Skeletal muscle cell (primary cell): ENCODE measurements around the gene EPB41L5.
A peak's percentile ranks its signal among the peaks of the same experiment; 100 is the strongest.
"Not testable (repeated sequence)": the region's sequence is repeated elsewhere in the genome, so short reads cannot be mapped to it uniquely, and the experiment has no call there.

Experiments used
- DNase-seq: peaks from one replicate; pipeline ENCODE4 v3.0.0-alpha.2; 2010; ENCODE audit warnings: low read depth
- H3K4me3 ChIP-seq: 2 replicates; pipeline ENCODE4 v1.5.1; 2011; ENCODE audit warnings: low read depth, mild to moderate bottlenecking, control low read depth, low read length, moderate library complexity

EPB41L5 gene

DNA sequence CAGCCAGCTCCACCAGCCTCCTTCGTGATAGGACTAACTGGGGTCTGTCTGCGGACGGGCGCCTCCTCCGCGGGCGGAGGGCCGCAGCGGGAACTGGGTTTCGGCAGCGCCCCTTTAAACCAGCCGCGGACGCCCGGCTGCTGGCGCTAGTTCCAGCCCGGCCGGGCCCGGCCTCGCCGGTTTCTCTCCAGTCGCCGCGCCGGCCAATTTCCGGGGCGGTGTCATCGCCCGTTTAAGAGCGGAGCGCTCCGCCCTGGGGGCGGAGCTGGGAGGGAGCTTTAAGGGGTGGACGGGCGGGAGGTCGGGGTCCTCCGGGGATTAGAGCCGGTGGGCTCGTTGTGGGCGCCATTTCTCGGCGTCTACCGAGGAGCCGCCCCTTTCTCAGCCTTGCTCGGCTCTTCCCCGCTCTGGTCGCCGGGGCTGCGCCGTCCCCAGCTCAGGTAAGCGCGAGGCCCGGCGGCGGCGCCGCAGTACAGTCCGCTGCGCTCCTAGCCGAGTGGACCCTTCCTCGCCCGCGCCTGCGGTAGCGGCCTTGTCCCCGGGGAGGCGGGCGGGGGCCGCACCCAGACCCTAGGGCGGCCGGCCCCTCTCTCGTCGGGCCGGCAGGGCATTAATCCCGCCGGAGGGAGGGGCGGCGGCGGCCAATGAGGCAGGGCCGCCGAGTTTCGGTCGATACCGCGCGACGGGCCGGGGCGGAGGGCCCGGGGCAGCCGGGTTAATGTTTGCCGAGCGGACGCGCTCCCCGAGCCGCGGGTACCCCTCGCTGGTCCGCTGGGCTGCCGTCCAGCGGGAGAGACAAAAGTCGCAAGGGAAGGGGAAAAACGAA, at the start of gene EPB41L5:
Gene EPB41L5 (plus strand): TSS at position 307 of the 826 bp plus-strand sequence. CDS start 6,008 bp downstream, outside the sequence.
- H3K4me3 ChIP-seq = peak within 1 kb of the TSS; percentile 92
- peak; percentile 88 for DNase-seq

DNA sequence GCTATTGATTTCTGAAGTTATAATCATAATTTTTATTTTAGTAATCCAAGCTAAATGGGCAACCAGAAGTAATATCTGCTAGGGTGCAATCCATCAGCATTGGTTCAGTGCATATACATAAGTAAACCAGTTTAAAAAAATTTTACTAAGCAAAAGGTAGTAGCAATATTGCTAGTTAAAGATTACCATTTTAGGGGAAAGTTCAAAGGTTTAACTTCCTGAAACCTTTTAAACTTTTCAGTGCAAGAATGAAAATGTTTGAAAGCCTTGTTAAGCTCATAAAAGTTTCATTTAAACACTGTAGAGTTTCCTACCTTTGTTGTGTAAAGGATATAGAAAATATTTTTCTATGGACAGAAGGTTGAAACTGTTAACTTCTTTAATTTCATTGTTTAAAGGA, 31.0 kb upstream of the EPB41L5 start:
- DNase-seq = no peak
- H3K4me3 ChIP-seq = no peak overlapping the region

DNA sequence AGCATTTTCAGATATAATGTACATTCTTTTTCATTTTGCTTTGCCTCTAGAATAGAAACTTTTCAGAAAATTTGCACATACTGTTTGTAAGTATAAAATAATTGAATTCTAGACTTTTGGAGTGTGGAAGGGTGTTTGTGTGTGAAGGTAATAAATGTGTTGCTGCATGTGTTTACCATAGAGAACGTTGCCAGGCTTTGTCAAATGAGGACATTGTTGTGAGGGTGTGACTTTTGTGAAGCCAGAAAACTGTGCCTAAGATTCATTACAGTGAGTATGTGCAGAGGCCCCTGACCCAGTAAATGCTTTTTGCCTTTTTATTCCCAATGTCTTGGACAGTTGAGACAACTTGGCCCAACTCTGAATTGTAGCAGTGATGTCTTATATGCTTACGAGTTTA, 30.4 kb upstream of the EPB41L5 start:
- no peak for DNase-seq
- H3K4me3 ChIP-seq = no peak overlapping the region

DNA sequence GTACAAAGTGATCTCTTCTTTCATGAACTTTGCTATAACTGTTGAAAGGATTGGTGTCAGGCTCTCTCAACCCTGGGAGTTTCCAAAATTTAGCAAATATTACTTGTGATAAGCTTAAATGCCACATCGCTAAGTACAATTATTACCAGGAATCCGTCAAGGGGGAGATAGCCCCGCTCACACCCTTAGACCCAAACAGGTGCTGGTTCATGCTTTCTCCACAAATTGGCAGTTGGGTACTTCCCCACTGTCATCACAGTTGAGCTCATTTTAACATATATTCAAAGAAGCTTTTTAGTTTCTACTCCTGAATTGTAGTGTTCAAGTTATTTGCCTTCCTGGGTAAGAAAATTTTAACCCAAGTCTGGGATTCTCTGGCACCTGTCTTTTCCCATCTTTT, 29.8 kb upstream of the EPB41L5 start:
- no peak overlapping the region for H3K4me3 ChIP-seq
- DNase-seq = no peak

DNA sequence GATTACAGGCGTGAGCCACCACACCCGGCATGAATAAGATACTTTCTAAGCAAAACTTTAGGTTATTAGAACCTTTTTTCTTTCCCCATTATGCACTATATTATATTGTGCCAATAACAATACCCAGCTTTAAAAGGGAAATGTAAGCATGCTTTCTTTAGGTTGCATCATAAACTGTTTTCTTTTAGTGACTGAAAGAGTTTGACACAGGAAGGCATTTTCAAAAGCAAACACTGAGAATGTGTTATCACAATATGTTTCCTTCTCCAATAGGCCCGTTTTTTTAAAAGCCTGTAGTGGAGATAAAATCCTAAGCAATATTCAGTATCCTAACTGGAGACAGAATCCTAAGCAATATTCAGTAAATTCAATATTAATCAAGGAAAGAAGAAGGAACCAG, 16.7 kb upstream of the EPB41L5 start:
- H3K4me3 ChIP-seq = no peak overlapping the region
- DNase-seq = peak; percentile 9

DNA sequence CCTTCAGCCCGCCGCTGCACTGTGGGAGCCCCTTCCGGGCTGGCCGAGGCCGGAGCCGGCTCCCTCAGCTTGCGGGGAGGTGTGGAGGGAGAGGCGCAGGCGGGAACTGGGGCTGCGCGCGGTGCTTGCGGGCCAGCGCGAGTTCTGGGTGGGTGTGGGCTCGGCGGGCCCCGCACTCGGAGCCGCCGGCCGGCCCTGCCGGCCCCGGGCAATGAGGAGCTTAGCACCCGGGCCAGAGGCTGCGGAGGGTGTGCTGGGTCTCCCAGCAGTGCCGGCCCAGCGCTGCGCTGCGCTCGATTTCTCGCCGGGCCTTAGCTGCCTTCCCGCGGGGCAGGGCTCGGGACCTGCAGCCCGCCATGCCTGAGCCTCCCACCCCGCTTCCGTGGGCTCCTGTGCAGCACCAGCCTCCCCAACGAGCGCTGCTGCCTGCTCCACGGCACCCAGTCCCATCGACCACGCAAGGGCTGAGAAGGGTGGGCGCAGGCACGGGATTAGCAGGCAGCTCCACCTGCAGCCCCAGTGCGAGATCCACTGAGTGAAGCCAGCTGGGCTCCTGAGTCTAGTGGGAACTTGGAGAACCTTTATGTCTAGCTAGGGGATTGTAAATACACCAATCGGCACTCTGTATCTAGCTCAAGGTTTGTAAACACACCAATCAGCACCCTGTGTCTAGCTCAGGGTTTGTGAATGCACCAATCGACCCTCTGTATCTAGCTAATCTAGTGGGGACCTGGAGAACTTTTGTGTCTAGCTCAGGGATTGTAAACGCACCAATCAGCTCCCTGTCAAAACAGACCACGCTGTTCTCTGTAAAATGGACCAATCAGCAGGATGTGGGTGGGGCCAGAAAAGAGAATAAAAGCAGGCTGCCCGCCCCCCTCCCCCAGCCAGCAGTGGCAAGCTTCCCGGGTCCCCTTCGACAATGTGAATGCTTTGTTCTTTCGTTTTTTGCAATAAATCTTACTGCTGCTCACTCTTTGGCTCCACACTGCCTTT, 15.7 kb upstream of the EPB41L5 start:
- H3K4me3 ChIP-seq, DNase-seq: not testable (repeated sequence)

DNA sequence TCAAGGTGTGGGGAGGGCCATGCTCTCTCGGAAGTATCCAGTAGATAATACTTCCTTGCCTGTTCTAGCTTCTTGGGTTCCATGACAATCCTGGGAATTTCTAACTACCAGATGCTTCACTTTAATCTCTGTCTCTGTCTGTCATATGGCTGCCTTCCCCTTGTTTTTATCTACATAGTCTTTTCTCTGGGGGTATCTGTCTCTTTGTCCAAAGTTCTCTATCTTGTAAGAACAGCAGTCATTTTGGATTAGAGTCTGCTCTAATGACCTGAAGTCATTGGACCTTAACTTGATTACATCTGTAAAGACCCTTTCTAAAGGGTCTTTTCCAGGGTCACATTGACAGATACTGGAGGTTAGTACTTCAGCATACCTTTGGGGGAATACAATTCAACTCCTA, 11.4 kb upstream of the EPB41L5 start:
- H3K4me3 ChIP-seq = no peak overlapping the region
- no peak for DNase-seq

DNA sequence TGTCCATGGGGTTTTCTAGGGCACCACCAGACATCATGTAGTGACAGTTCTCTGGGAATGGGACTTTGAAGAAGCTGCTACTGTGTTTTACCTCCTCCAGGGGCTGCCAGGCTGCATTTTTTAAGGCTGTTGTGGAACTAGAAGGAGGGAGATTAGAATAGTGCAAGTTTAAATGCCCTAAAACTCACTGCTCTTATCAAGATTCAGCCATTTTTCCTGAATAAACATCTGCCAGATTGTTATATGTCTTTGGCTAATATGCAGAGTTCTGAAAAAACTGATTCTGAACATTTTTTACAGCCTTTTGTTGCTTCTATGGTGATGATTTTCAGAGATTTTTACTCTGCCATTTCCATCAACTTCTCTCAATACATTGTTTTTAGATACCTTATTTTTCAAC, 8.6 kb upstream of the EPB41L5 start:
- DNase-seq = no peak
- no peak overlapping the region for H3K4me3 ChIP-seq

DNA sequence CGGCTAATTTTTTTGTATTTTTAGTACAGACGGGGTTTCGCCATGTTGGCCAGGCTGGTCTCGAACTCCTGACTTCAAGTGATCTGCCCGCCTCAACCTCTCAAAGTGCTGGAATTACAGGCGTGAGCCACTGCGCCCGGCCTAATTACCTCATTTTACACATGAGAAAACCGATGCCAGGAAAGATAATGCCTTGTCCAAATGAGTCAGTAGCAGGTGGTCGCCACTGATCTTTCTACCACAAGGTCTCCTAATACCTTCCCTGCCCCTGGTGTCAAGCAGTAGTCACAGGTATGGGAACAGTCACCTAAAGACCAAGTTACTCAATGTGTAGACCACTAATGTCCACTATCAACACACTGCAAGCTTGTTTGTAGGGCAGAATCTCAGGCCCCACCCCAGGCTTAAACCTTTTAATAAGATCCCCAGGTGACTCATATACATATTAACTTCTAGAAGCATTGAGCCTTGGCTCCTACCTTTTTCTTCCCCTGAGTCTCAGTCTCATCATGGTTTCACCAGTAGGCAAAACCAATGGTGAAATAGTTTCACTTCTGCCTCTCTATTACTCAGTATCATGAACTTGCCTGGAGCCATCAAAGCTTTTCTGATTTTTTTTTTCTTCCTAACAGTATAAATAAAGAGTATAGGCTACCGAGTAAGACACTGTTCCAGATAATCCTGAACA, 6.9 kb upstream of the EPB41L5 start:
- DNase-seq = no peak
- no peak overlapping the region for H3K4me3 ChIP-seq

DNA sequence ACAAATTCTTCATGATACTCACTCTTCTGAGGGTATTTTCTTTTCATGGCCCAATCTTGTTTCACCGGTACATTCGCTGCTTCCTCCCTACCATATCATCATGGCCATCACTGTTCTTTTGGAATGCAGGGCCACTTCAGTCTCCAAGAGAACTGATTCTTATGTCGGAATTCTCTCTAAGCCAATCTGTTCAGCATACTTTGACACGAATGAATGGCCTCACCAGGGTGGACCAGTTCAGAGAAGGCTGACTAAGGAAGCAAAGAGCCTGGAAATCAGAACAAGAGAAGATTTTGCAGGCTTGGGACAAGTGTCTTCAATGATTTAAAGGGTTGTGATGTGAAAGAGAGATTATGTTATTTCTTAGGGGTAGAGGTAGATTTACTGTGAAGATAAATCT, 5.0 kb upstream of the EPB41L5 start:
- no peak overlapping the region for H3K4me3 ChIP-seq
- no peak for DNase-seq

DNA sequence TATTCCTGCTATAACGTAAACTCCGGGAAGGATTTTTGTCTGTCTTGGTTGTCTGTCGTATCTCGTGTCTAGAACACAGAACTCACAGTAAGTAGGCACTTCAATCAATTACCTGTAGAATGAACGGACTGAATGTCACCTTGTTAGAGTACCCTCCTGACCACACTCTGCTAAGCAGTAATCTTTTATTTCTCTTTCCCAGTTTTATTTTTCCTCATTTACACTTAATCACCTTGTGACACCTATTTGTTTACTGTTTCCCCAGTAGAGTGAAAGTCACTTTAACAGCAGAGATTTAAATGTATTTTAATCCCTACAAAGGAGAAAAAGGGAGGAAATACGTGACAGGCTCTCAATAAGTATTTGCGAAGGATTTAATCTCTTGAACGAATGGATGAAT, 514 bp upstream of the EPB41L5 start:
- H3K4me3 ChIP-seq = peak overlapping the region; percentile 92
- no peak for DNase-seq

DNA sequence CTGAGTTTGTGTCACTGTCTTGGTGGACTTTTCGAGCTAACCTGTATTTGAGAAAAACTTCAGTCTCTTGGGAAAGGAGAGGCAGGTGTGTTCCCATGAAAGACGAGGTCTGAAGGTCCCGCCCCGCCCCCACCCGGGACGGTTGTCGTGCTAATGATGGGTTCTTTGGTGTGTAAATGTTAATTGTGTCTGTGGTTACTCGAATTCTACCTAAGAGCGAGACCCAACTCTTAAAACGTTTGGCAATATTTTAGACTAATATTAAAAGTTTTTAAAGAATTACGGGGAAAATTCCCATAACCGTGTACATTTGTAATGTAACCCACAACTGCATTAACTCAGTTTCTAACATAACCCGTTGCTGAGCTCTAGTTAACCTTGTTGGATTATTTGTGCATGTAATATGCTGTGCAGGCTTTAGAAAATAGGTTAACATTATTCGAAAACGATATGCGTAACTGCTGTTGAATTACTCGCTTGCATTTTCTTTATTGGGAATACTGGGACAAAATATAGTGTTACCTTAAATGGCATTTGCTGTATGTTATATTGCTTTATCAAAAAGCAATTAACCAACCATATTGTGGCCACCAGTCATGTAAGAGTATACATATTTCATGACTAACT, 833 bp downstream of the EPB41L5 start:
- DNase-seq = no peak
- peak overlapping the region; percentile 92 for H3K4me3 ChIP-seq

DNA sequence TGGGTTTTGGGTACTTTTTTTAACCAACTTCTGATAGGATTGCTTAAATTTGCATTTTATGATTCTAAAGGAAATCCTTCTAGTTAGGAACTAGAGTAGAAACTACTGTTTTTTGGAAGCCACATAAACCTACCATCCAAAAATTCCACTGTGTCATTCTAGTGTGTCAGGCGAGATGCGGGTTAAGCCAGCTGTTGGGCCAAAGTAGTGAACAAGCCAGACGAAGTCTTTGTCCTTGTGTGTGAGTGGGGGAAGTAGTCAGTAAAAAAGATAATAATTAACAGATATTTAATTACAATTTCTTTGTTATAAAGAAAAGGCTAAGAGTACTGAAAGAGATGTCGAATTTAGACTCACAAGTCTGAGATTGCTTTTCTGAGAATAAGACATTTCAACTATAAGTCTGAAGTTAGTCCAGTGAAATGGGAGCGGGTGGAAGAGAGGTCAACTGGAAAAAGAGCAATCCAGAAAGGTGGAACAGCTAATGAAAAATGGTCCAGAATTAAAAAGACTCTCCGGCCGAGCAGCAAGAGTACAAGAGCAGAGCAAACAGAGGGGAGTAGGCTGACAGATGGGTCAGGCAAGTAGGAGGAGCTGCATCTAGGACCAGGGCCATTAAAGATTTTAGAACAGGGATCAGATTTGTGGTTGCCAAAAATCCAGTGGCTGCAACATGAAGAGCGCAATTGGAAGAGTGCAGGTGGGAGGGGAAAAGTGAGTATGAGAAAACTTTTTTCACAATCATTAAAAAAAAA, 1.5 kb downstream of the EPB41L5 start:
- no peak for DNase-seq
- H3K4me3 ChIP-seq = peak overlapping the region; percentile 92

DNA sequence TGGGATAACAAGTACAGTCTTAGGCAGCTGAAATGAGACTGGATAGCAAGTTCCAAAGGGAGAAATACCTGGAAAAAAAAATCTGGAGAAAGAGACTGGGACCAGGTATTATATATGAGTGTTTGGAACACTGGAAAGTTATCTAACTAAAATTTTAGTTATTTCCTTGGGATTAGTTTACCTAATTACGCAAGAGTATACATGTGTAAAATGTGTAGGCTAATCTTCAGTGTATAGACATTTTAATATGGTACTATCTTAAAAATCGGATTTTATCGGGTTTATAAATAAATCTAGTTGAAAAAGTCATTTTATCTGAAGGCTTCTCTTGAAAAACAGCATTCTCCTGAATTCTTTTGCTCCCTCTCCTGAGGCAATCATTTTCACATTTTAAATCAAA, 3.9 kb downstream of the EPB41L5 start:
- DNase-seq = no peak
- no peak overlapping the region for H3K4me3 ChIP-seq

DNA sequence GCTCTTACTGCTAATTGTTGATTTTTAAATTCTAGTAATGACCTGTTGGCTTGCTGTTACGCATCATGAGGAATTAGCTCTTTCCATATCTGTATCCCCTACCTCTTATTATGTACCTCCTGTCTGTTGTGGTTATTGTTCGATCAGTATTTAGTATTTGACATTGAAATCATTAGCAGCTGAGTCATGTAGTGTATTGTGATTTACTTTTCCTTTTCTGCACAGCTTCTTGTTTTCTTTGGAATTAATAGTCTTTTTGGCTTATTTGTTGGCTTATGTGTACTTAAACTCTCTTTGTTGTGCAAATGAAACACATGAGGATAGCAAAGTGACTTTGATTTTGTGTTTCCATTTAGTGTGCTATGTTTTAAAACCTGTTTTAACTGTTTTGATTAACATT, 4.3 kb downstream of the EPB41L5 start:
- H3K4me3 ChIP-seq = no peak overlapping the region
- no peak for DNase-seq

DNA sequence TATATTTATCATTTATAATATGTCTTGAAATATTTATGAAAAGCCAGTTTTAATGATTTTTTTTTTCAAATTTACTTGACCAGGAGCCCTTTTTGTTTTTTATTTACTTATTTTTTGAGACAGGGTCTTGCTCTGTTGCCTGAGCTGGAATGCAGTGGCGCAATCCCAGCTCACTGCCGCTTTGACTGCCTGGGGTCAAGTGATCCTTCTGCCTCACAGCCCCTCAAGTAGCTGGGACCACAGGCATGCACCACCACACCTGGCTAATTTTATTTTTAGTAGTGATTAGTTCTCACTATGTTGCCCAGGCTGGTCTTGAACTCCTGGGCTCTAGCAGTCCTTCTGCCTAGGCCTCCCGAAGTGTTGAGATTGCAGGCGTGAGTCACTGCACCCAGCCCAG, 5.7 kb downstream of the EPB41L5 start:
- DNase-seq = no peak

DNA sequence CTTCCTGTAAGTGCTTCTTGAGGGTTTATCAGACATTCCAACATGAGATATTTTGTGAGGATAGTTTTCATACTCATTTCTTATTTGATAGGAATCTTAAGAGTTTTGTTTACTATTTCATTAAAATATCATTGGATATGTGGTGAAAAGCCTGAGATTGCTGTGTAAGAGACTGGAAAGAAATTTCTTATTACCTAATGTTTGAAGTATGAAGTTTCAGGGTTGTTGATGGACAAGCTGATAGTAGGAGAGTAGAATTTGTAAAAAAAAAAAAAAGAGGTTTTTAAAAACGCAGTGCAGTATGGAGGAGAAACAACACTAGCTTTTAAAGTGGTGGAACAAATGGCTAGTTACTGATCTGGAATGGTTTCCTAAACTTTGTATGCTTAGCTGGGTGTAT, 7.7 kb downstream of the EPB41L5 start:
- H3K4me3 ChIP-seq = no peak overlapping the region

More for the DNA sequence above, 5.7 kb downstream of the EPB41L5 start:
- H3K4me3 ChIP-seq = no peak overlapping the region

DNA sequence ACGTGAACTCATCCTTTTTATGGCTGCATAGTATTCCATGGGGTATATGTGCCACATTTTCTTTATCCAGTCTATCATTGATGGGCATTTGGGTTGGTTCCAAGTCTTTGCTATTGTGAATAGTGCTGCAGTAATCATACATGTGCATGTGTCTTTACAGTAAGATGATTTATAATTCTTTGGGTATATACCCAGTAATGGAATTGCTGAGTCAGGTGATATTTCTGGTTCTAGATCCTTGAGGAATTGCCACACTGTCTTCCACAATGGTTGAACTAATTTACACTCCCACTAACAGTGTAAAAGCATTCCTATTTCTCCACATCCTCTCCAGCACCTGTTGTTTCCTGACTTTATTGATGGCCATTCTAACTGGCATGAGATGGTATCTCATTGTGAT, 9.6 kb downstream of the EPB41L5 start:
- not testable (repeated sequence) for DNase-seq, H3K4me3 ChIP-seq

More for the DNA sequence above, 7.7 kb downstream of the EPB41L5 start:
- DNase-seq = no peak

DNA sequence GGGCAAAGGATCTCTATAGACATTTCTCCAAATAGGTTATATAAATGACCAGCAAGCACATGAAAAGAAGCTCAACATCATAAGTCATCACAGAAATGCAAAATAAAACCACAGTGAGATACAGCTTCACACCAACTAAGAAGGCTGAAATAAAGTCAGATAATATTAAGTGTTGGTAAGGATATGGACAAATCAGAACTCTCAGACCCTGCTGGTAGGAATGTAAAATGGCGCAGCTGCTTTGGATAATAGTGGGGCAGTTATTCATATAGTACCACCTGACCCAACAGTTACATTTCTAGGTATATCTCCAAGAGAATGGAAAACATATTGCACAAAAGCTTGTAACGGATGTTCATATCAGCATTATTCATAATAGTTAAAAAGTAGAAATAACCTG, 14.0 kb downstream of the EPB41L5 start:
- DNase-seq = no peak
- H3K4me3 ChIP-seq = no peak overlapping the region
